ENCODE results near the gene ZIK1. TPM values are rescaled to one million over a fixed set of nuclear protein-coding genes. Genes with fewer than 3 reads are reported as not detected.

Gene ZIK1
- total and polyA plus RNA-seq, 2 of the 8 experiments (the other 6 are each of a cell fraction or from before 2014, with no cell fraction given): 19.4 to 36.5 TPM

DNA sequence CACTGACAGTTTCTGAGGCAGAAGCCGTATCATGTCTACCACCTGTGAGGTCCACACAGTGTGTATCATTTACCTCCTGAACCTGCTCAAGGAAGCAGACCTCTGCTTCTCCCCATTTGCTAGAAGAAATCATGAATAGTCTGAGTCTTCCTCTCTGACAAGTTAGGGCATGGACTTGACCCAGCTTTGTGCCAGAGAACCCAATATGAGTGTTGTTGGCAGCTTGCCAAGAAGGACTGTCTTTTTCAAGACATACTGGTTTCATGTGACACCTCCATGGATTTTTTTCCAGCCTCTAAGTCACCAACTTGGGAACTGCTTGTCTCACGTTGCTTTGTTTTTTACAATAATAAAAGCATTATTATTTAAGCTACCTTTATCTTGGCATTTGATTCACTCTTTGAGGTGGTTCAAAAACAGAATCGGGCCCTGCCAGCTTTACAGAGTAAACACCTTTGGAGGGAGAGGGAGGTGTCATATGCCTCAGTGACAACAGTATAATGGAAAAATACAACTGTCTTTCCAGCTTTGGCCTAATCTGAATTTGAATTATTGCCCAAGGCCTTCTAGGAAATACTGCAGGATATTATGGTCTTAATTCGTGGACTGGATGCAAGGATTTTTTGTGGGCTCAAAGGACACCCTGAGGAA lies 58.6 kb downstream of the ZIK1 start:
- Histone ChIP-seq H3K14ac (ENCODE audit: insufficient read length) (no peak overlapping the region), H2BK20ac (ENCODE audit: low read length) (no peak overlapping the region), H3K9ac (replicated peaks in 1 of 4; ENCODE audit: extremely low read depth in 1 of 4, low read depth in 3 of 4, low read length in 3 of 4) (no peak overlapping the region), H3K27ac (ENCODE audit: low read depth, low read length) (no peak overlapping the region), H2BK12ac (ENCODE audit: low read depth, low read length) (no peak overlapping the region), H2BK15ac (ENCODE audit: low read length) (no peak overlapping the region), H3K9me3 (ENCODE audit: insufficient read depth in 2 of 2, low read depth in 1 of 2, low read length in 1 of 2) (peaks cover 12 to 14% of the 10 kb centered on the region in 2 experiments; a peak in 3 of 4 replicates), H4K91ac (replicated peaks; ENCODE audit: insufficient read length, low read length) (no peak overlapping the region), H2AK5ac (ENCODE audit: low read depth, low read length) (no peak overlapping the region), H3K4me3 (ENCODE audit: extremely low read depth in 1 of 4, insufficient read depth in 2 of 4, low read depth in 3 of 4, low read length in 4 of 4) (no peak overlapping the region), H2BK120ac (replicated peaks; ENCODE audit: low read depth, low read length) (no peak overlapping the region), H4K20me1 (replicated peaks in 1 of 2; ENCODE audit: control insufficient read depth in 1 of 2, insufficient read depth in 2 of 2, low read length in 2 of 2) (no peaks in the 10 kb centered on the region), H3K56ac (replicated peaks; ENCODE audit: insufficient read length, low read depth, low read length) (no peak overlapping the region), H3K23me2 (ENCODE audit: low read depth, low read length) (no peaks in the 10 kb centered on the region), H2BK5ac (ENCODE audit: low read depth, low read length) (no peak overlapping the region), H4K5ac (ENCODE audit: insufficient read length, low read depth, low read length) (no peak overlapping the region), H3K4ac (replicated peaks; ENCODE audit: insufficient read length, low read depth, low read length) (no peak overlapping the region), H3K18ac (ENCODE audit: extremely low read depth, low read length) (no peak overlapping the region), H3K79me1 (ENCODE audit: low read depth, low read length) (no peaks in the 10 kb centered on the region), H3K27me3 (replicated peaks in 1 of 4; ENCODE audit: control insufficient read depth in 3 of 4, extremely low read depth in 1 of 4, insufficient read depth in 3 of 4, low read length in 3 of 4) (peaks cover 0 to 2% (median 0%) of the 10 kb centered on the region in 4 experiments; a peak in 1 of 7 replicates), H3K4me1 (replicated peaks in 1 of 4; ENCODE audit: control insufficient read depth in 3 of 4, insufficient read depth in 4 of 4, low read length in 3 of 4) (no peaks in the 10 kb centered on the region), H2AFZ (ENCODE audit: low read length) (no peak overlapping the region), H3K4me2 (ENCODE audit: insufficient read depth in 1 of 2, low read depth in 2 of 2, low read length in 2 of 2) (no peak overlapping the region), H4K8ac (ENCODE audit: extremely low read depth, insufficient read depth, low read length) (no peak overlapping the region), H3K79me2 (ENCODE audit: control insufficient read depth in 1 of 2, insufficient read depth in 2 of 2, low read length in 2 of 2) (no peaks in the 10 kb centered on the region), H3K36me3 (ENCODE audit: control insufficient read depth in 2 of 4, insufficient read depth in 4 of 4, low read length in 3 of 4) (peaks cover 10 to 39% (median 27%) of the 10 kb centered on the region in 4 experiments; a peak in 7 of 8 replicates), H3K23ac (ENCODE audit: insufficient read length) (no peak overlapping the region)
- FAIRE-seq: no peak
- no peak for DNase-seq (ENCODE audit: low read depth in 1 of 2, low spot score in 2 of 2)
- TF ChIP-seq TAF7 (optimal IDR thresholded peaks at IDR 0.05; ENCODE audit: borderline replicate concordance, low read depth, low read length): no peak
- TF ChIP-seq JUN (IDR thresholded peaks at IDR 0.05; ENCODE audit: low read depth, low read length): no peak
- no peak for TF ChIP-seq TCF12 (IDR thresholded peaks at IDR 0.05; ENCODE audit: low read depth, low read length)
- no peak for TF ChIP-seq RBBP5 (IDR thresholded peaks at IDR 0.05; ENCODE audit: borderline replicate concordance, low read depth, low read length)
- TF ChIP-seq SP4 (IDR thresholded peaks at IDR 0.05; ENCODE audit: low read length): no peak
- ChIA-PET POLR2A (ENCODE audit: partially characterized antibody) (interaction anchor here (0.9 to 1.3 kb wide), 3 partner anchors 8 to 39 kb away, joined by 3 read pairs; partner anchors contain the start of genes ZNF211 and ZNF551), CTCF (ENCODE audit: partially characterized antibody) (interaction anchor here (0.5 kb wide), 2 partner anchors 18 to 177 kb away, joined by 3 to 4 read pairs; no protein-coding TSS in a partner anchor)
- WGBS, 2 experiments (ENCODE audit: extremely low coverage in 1 of 2, insufficient coverage in 1 of 2, insufficient read length in 1 of 2, insufficient replicate concordance in 2 of 2, low coverage in 1 of 2, low lambda C conversion rate in 2 of 2, missing lambda C conversion rate in 1 of 2): 90% methylated on average over 4 of the region's 4 CpGs; no CpG with 5 or more reads in 1 of the 2 experiments

Data from H1 (cell line).